CD4-positive, alpha-beta T cell treated with Interleukin-2 at 100 ng/mL for 4 hours (primary cell): ENCODE results near the gene C2orf42.
"Not testable (repeated sequence)": the region's sequence is repeated elsewhere in the genome, so short reads cannot be mapped to it uniquely, and the experiment has no call there.

Source experiments
- DNase-seq: peaks from one replicate; pipeline ENCODE4 v3.0.0-alpha.2; 2020; ENCODE audit warnings: low spot score

The C2orf42 gene

GRCh38 chr2:70190418-70191243 lies at the start of gene C2orf42:
Gene C2orf42, minus strand, starts transcription at chr2:70191019. Its CDS starts 9,034 bp downstream, at chr2:70181985.
- peak; percentile 97 for DNase-seq

- no peak for DNase-seq
Measured at GRCh38 chr2:70240599-70240998, 49.8 kb upstream of the C2orf42 start.

- no peak for DNase-seq
Measured at GRCh38 chr2:70233926-70234325, 43.1 kb upstream of the C2orf42 start.

- DNase-seq: no peak
Measured at GRCh38 chr2:70226781-70227180, 36.0 kb upstream of the C2orf42 start.

GRCh38 chr2:70223305-70223704 lies 32.5 kb upstream of the C2orf42 start:
- not testable (repeated sequence) for DNase-seq

- no peak for DNase-seq
Measured at GRCh38 chr2:70214953-70215549, 24.2 kb upstream of the C2orf42 start.

- DNase-seq: no peak
Measured at GRCh38 chr2:70214365-70214764, 23.5 kb upstream of the C2orf42 start.

GRCh38 chr2:70212298-70212932 lies 21.6 kb upstream of the C2orf42 start:
- DNase-seq: no peak

- DNase-seq: no peak
Measured at GRCh38 chr2:70211595-70211994, 20.8 kb upstream of the C2orf42 start.

- no peak for DNase-seq
Measured at GRCh38 chr2:70204452-70204851, 13.6 kb upstream of the C2orf42 start.

- DNase-seq: no peak
Measured at GRCh38 chr2:70203086-70203485, 12.3 kb upstream of the C2orf42 start.

- DNase-seq: no peak
Measured at GRCh38 chr2:70202236-70202806, 11.5 kb upstream of the C2orf42 start.

GRCh38 chr2:70201831-70202230 lies 11.0 kb upstream of the C2orf42 start:
- no peak for DNase-seq

- DNase-seq: no peak
Measured at GRCh38 chr2:70201225-70201768, 10.5 kb upstream of the C2orf42 start.

GRCh38 chr2:70199320-70199864 lies 8.6 kb upstream of the C2orf42 start:
- no peak for DNase-seq

- DNase-seq: no peak
Measured at GRCh38 chr2:70192516-70192915, 1.7 kb upstream of the C2orf42 start.

GRCh38 chr2:70191244-70191735 lies 471 bp upstream of the C2orf42 start:
- no peak for DNase-seq

- DNase-seq: no peak
Measured at GRCh38 chr2:70188460-70188859, 2.4 kb downstream of the C2orf42 start.

GRCh38 chr2:70187170-70187569 lies 3.6 kb downstream of the C2orf42 start:
- DNase-seq: not testable (repeated sequence)

GRCh38 chr2:70182689-70183088 lies 8.1 kb downstream of the C2orf42 start:
- no peak for DNase-seq

GRCh38 chr2:70181363-70181956 lies 9.4 kb downstream of the C2orf42 start:
- DNase-seq: no peak

- DNase-seq: no peak
Measured at GRCh38 chr2:70173520-70173919, 17.3 kb downstream of the C2orf42 start.
